Epithelial cell of esophagus (primary cell): ENCODE data around the gene PI4KA.
"Not testable (repeated sequence)": the region's sequence is repeated elsewhere in the genome, so short reads cannot be mapped to it uniquely, and the experiment has no call there.

ENCODE experiments used
- DNase-seq: peaks from one replicate; pipeline ENCODE4 v3.0.0; 2010; ENCODE audit warnings: low read depth
- H3K4me3 ChIP-seq: 2 replicates; pipeline ENCODE4 v1.5.1; 2011; ENCODE audit warnings: mild to moderate bottlenecking, low read length, control low read depth
- TF ChIP-seq, protein P1 (sequence below): IDR thresholded peaks from 2 replicates; pipeline ENCODE4 v1.5.1; 2011; ENCODE audit warnings: low read depth, mild to moderate bottlenecking, low read length, control low read depth, inconsistent platforms; ENCODE audit not compliant: insufficient read depth; ENCODE audit errors: missing control alignments

PI4KA gene

DNA sequence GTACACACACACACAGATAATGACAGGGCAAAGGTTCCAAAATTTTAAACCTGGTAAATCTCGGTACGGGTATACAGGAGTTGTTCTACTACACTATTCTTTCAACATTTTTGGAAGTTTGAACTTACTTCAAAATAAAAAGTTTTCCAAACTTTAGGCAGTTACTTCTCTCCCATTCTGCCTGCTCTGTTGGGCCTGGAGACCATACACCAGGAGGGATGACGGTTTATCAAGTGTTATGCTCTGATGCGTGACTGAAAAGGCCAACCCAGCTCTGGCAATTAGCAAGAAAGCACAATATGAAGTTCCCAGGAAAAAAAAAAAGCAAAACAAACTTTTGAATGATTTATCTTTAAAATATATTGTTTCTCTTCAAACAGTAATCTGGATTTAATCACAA, 83.7 kb downstream of the PI4KA start:
- no peak overlapping the region for H3K4me3 ChIP-seq
- DNase-seq: no peak
- TF ChIP-seq, protein P1, sequence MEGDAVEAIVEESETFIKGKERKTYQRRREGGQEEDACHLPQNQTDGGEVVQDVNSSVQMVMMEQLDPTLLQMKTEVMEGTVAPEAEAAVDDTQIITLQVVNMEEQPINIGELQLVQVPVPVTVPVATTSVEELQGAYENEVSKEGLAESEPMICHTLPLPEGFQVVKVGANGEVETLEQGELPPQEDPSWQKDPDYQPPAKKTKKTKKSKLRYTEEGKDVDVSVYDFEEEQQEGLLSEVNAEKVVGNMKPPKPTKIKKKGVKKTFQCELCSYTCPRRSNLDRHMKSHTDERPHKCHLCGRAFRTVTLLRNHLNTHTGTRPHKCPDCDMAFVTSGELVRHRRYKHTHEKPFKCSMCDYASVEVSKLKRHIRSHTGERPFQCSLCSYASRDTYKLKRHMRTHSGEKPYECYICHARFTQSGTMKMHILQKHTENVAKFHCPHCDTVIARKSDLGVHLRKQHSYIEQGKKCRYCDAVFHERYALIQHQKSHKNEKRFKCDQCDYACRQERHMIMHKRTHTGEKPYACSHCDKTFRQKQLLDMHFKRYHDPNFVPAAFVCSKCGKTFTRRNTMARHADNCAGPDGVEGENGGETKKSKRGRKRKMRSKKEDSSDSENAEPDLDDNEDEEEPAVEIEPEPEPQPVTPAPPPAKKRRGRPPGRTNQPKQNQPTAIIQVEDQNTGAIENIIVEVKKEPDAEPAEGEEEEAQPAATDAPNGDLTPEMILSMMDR: no peak

DNA sequence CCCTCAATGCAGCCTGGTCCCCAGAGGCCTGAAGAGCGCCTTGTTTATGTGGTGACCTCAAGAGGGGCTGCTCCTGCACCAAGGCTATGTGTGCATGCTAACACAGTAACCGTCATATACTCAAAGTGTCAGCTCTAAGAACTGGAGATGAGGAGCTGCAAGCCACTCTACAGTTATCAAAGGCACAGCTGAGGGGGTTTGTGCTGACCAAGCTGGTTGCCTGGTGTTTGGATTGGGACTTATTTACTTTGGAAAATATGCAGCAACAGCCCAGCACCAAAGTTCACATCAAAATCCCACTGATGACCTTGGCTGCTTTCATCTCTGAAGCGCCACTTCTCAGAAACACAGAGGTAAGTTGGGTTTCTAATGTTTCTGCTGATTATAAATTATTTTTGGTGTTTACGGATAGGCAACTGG, 84.8 kb downstream of the PI4KA start, which contains the start of gene SERPIND1:
Gene SERPIND1 (plus strand): TSS at position 321 of the 420 bp plus-strand sequence. CDS start 5,200 bp downstream, outside the sequence.
- H3K4me3 ChIP-seq: no peak within 1 kb of the TSS
- DNase-seq: no peak
- TF ChIP-seq, protein P1: no peak

DNA sequence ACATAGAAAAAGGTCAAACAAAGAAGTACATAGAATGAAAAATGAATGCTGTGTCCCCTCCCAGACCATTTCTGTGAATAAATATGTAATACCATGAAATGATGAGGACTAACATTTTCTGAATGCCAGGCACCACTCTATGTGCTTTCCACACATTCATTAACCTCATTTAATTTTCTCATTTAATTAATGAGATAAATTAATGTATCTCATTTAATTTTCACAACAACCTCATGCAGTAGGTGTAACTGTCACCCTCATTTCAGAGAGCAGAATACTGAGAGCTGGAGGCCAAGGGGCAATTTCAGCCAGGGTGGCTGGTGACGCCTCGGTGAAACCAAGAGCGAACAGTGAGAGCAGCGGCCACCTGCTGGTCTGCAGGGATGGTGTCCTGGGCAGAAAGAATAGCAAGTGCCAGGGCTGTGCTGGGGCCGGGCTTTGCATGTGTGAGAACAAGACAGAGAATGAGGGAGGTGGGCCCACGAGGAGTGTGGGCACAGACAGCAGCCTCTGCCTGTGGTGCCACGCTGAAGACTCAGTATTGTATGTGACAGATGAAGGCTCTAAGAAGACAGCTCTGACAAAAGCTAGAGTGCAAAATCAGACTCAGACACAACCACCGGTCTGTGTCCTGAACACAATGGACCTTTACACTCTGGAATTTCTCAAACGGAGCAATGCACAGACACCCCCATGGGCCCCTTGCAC, 86.5 kb downstream of the PI4KA start:
- TF ChIP-seq, protein P1: peak; percentile 16
- DNase-seq: no peak
- H3K4me3 ChIP-seq: no peak overlapping the region

DNA sequence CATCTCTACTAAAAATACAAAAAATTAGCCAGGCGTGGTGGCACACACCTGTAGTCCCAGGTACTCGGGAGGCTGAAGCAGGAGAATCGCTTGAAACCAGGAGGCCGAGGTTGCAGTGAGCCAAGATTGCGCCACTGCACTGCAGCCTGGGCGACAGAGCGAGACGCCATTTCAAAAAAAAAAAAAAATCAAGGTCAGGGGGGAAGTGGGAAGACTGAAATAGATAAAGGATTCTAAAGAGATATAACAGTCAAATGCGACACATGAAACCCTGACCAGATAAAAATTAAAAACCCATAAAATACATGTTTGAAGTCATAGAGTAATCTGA, 89.2 kb downstream of the PI4KA start:
- H3K4me3 ChIP-seq, DNase-seq: not testable (repeated sequence)

DNA sequence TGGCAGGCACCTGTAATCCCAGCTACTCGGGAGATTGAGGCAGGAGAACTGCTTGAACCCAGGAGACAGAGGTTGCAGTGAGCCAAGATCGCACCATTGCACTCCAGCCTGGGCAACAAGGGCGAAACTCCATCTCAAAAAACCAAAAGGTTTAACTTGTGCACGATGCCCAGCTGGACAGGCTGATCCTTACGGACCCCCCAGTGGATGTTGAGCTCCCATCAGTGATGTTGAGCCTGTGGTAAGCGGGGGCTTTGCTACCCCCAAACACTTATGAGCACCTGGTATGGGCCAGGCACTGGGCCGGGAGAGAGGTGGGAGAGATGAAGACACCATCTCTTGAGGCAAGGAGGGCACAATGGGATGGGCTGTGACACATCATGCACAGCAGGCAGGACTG, 92.1 kb downstream of the PI4KA start:
- no peak for DNase-seq
- TF ChIP-seq, protein P1: no peak
- no peak overlapping the region for H3K4me3 ChIP-seq

DNA sequence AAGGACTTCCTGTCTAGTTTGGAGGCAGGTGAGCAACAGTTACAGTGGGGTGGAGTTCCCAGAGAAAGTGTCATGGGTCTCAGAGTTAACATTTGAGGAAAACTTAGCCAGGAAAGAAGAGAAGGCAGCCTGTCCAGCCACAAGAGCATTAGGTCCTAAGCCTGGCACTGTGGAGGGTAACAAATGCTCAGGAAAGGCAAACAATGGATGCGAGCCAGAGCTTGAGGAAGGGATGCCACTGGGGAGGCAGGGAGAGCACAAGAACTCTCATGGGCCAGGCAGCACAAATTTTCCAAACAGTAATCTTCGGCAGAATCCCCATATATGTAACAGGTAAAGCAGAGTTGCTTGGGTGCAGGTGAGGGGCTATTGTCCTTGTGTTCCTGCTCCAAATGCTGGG, 92.7 kb downstream of the PI4KA start:
- H3K4me3 ChIP-seq: no peak overlapping the region
- TF ChIP-seq, protein P1: no peak
- no peak for DNase-seq

DNA sequence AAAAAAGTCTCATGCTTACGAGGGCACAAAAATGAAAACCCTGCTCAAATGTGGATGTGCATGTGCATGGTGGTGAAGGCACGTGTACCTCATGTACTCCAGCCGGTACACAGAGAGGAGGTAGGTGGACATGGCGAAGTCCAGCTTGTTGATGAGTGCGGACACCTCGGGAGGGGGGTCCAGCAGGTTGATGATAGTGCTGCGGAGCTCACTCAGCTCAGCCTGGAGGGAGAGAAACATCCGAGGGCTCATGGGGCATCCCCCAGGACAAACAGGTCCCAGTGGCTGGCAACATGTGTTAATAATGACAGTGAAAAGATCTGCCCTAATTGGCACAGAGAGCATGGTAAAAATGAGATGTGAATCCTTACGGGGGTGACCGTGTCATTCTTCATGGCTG, 93.9 kb downstream of the PI4KA start:
- no peak for DNase-seq
- H3K4me3 ChIP-seq: no peak overlapping the region
- TF ChIP-seq, protein P1: no peak
